Myometrial cell (primary cell): ENCODE results near the gene DCAF8L2. TPM values are rescaled to one million over a fixed set of nuclear protein-coding genes. Genes with fewer than 3 reads are reported as not detected.

Source experiments
- total RNA-seq: library from RNA; depleted of rRNA; stranded (reverse); fragments of >200 nt; gene quantifications from 2 replicates; pipeline ENCODE4 v1.2.3, GENCODE V29; 2015

DCAF8L2 gene
- not detected in 2 replicates for total RNA-seq

GRCh38 chrX:27590044-27590443, at the start of gene DCAF8L2:
Gene DCAF8L2 (plus strand): TSS chrX:27590344. CDS start chrX:27746896, 156,552 bp downstream.

Other genes with a start within 250 kb of the DCAF8L2 start
- not detected in 2 replicates for gene PPP4R3C, start 127.0 kb upstream of the DCAF8L2 start, total RNA-seq
- not detected in 2 replicates for gene MAGEB10, start 217.6 kb downstream of the DCAF8L2 start, total RNA-seq